Left renal pelvis (tissue), 4 donors: Measurements from ENCODE around the gene SCRG1. TPM values are rescaled to one million over a fixed set of nuclear protein-coding genes. Genes with fewer than 3 reads are reported as not detected.

Experiments used
- DNase-seq, 4 donors: peaks; one replicate each; pipeline ENCODE4 v3.0.0-alpha.2; 2013; ENCODE audit warnings: low read depth in 4 of 4, low spot score in 3 of 4
- polyA plus RNA-seq, 4 donors: library from polyadenylated mRNA; unstranded; fragments of 120-200 nt; gene quantifications; one replicate each; pipeline ENCODE4 v1.2.1, GENCODE V29; 2013; ENCODE audit not compliant: insufficient read length in 4 of 4

The SCRG1 gene
- under 1 TPM; 0.31 to 0.66 (median 0.57) TPM for polyA plus RNA-seq

GRCh38 chr4:173398779-173399415, at the start of gene SCRG1:
SCRG1 (minus strand) TSS chr4:173399116; CDS start chr4:173391414, 7,702 bp downstream.
- no peak for DNase-seq

GRCh38 chr4:173448103-173448502, 49.2 kb upstream of the SCRG1 start:
- no peak for DNase-seq

- DNase-seq: no peak
These were observed 47.5 kb upstream of the SCRG1 start for GRCh38 chr4:173446416-173446815.

GRCh38 chr4:173443121-173443520, 44.2 kb upstream of the SCRG1 start:
- no peak for DNase-seq

GRCh38 chr4:173442223-173442932, 43.5 kb upstream of the SCRG1 start:
- no peak for DNase-seq

GRCh38 chr4:173440888-173441287, 42.0 kb upstream of the SCRG1 start:
- DNase-seq: no peak

GRCh38 chr4:173436771-173437265, 37.9 kb upstream of the SCRG1 start:
- DNase-seq: no peak

- no peak for DNase-seq
These were observed 37.2 kb upstream of the SCRG1 start for GRCh38 chr4:173436149-173436579.

GRCh38 chr4:173434231-173434630, 35.3 kb upstream of the SCRG1 start:
- DNase-seq: no peak

- no peak for DNase-seq
These were observed 34.5 kb upstream of the SCRG1 start for GRCh38 chr4:173433447-173433846.

- DNase-seq: no peak
These were observed 33.5 kb upstream of the SCRG1 start for GRCh38 chr4:173432430-173432829.

- no peak for DNase-seq
These were observed 27.1 kb upstream of the SCRG1 start for GRCh38 chr4:173426064-173426463.

GRCh38 chr4:173424899-173425805, 26.2 kb upstream of the SCRG1 start:
- no peak for DNase-seq

- no peak for DNase-seq
These were observed 21.9 kb upstream of the SCRG1 start for GRCh38 chr4:173420801-173421200.

GRCh38 chr4:173420324-173420752, 21.4 kb upstream of the SCRG1 start:
- no peak for DNase-seq

- no peak for DNase-seq
These were observed 19.7 kb upstream of the SCRG1 start for GRCh38 chr4:173418639-173419038.

- no peak for DNase-seq
These were observed 18.9 kb upstream of the SCRG1 start for GRCh38 chr4:173417833-173418232.

GRCh38 chr4:173415885-173416653, 17.2 kb upstream of the SCRG1 start:
- DNase-seq: no peak

GRCh38 chr4:173415092-173415491, 16.2 kb upstream of the SCRG1 start:
- DNase-seq: no peak

- DNase-seq: no peak
These were observed 15.5 kb upstream of the SCRG1 start for GRCh38 chr4:173414456-173414855.
